NCI-H510A (cell line): Measurements from ENCODE around the gene SNX27.
"Not testable (repeated sequence)": the region's sequence is repeated elsewhere in the genome, so short reads cannot be mapped to it uniquely, and the experiment has no call there.

Source experiments
- DNase-seq: peaks from one replicate; lab custom pipeline; 2025; lab: John Stamatoyannopoulos, UW

SNX27 gene

DNA sequence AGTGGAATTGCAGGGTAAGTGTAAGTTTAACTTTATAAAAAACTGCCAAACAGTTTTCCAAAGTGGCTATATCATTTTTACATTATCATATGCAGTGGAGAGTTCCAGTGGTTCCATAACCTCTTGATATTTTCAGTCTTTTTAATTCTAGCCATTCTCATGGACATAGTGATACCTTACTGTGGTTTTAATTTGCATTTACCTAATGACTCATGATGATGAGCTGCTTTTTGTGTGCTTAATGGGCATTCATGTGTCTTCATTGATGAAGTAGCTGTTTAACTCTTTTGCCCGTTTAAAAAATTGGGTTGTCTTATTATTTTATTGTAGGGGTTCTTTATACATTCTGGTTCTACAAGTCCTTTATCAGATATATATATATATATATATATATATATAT, 29.4 kb downstream of the SNX27 start:
- no peak for DNase-seq

DNA sequence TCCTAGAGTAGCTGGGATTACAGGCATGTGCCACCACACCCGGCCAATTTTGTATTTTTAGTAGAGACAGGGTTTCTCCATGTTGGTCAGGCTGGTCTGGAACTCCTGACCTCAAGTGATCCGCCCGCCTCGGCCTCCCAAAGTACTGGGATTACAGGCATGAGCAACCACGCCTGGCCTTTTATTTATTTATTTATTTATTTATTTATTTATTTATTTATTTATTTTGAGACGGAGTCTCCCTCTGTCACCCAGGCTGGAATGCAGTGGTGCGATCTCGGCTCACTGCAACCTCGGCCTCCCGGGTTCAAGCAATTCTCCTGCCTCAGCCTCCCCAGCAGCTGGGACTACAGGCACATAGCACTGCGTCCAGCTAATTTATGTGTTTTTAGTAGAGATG, 31.2 kb downstream of the SNX27 start:
- DNase-seq: not testable (repeated sequence)

DNA sequence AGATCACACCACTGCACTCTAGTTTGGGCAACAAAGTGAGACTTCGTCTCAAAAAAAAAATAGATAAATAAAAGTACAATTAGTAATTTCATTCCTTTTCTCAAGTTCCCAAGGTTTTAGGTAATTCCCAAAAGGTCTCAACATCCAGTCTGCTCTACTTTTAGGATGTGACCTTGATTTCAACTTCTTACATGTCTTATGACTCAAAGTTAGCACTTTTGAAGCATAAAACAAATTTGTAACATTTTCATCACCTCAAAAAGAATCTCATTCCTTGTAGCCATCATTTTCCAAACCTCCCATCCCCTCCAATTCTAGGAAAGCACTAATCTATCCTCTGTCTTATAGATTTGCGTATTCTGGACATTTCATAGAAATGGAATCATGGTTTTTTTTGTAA, 32.2 kb downstream of the SNX27 start:
- DNase-seq: no peak

DNA sequence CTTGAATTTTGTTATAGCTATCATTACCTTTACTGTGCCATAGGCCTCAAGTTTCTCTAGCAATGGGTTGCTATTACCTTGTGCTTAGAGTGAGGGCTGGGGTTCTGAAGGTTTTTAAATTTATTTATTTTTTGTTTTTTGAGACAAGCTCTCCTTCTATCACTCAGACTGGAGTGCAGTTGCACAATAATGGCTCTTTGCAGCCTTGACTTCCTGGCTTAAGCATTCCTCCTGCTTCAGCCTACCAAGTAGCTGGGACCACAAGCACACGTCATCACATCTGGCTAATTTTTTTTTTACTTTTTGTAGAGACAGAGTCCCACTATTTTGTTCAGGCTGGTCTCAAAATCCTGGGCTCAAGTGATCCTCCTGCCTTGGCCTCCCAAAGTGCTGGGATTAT, 41.5 kb downstream of the SNX27 start:
- DNase-seq: no peak

DNA sequence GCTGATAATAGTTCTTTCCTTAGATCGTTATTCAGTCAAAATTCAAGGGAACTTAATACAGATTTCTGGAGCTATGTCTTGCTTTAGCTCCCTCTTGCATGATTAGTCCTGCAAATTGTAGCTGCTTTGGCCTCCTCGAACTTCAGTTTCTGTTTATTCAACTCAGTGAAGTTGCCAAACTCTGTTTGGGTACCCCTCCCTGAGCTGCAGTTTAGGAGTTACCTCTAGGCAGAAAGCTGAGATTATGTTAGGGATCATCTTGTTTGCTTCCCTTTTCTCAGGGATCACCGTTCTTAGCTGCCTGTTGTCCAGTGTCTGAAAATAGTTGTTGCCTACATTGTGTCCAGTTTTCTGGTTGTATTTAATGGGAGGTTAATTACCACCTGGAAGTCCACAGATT, 43.5 kb downstream of the SNX27 start:
- no peak for DNase-seq

DNA sequence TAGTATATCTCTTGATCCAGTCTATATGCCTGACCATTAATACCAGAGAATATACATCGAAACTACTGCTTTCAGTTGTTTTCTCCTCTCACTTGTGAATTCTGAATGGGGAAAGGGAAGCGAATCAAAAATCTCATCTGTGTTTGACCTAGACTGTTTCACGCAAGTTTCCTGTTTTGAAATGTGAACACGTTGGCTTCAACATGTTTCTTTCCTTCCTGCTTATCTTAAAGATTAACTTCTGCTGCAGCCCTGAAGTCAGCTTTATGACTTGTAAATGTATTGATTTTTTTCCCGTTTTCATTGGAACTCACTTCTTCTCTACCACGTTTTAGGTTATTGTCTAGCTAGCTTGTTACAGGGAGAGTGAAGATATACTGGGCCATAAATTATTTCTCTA, 49.9 kb downstream of the SNX27 start:
- DNase-seq: no peak

DNA sequence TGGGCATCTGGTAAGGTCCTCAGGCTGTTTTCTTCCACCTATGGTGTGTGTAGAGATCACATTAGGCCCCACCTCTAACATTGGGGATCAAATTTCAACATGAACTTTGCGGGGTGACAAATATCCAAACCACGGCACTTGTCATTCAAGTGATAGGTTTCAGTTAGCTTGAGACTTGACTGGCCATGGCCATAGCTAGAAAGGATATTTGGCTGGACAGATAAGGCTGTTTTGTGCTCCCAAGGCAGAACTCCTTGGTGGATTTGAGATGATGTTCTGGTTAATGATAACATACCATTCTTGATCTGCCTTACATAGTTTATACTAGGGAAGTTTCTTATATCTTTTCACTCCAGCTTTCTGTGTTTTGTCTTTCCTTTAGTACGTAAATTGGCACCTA, 56.2 kb downstream of the SNX27 start:
- no peak for DNase-seq

DNA sequence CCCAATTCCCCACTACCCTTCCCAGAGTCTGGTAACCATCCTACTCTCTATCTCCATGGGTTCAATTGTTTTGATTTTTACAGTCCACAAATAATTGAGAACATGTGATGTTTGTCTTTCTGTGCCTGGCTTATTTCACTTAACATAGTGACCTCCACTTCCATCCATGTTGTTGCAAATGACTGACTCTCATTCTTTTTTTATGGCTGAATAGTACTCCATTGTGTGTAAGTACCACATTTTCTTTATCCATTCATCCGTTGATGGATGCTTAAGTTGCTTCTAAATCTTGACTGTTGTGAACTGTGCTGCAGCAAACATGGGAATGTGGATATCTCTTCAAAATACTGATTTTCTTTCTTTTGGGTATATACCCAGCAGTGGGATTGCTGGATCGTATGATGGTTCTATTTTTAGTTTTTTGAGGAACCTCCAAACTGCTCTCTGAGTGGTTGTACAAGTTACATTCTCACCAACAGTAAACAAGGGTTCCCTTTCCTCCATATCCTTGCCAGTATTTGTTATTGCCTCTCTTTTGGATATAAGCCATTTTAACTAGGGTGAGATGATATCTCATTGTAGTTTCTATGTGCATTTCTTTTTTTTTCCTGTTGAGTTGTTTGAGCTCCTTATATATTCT, 58.3 kb downstream of the SNX27 start:
- not testable (repeated sequence) for DNase-seq

DNA sequence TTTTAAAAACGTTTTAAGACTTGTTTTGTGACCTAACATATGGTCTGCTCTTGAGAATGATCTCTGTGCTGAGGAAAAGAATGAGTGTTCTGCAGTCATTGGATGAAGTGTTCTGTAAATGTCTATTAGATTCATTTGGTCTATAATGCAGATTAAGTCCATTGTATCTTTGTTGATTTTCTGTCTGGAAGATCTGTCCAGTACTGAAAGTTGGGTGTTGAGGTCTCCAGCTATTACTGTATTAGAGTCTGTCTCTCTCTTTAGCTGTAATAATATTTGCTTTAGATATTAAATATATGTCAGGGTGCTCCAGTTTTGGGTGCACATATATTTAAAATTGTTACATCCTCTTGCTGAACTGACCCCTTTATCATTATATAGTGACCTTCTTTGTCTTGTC, 61.6 kb downstream of the SNX27 start:
- no peak for DNase-seq

DNA sequence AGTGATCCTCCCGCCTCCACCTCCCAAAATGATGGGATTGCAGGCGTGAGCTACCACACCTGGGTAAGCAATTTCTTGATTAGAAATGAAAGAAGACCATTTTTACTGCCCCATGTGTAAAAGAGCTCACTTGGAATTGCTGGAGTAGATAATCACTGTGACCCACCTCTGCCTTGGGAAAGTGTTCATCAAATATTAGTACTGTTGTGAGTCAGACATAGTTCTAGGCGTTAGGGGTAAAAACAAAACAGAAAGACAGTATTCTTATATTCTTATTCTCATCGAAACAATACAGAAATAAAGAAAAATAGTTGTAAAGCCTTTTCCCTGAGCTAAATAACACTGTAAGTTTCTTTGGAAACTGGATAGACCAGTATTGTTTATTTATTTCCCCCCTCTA, 68.5 kb downstream of the SNX27 start:
- DNase-seq: no peak

DNA sequence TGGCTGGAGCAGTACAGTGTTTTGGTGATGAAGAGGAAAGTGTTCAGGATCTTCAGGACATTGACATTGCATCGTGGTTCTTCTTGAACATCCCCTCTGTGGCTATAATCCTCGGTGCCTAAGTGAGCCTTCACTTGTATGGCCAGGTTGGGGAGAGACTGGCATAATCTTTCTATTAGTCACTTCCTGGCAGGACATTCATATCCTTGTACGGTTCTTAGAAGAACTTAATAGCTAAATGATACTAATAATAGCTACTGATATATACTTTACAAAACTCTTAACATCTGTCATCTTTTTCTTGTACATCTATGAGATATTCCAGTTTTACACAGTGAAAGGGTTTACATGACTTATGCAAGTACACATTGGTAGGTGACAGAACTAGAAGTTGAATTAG, 69.0 kb downstream of the SNX27 start:
- DNase-seq: no peak

DNA sequence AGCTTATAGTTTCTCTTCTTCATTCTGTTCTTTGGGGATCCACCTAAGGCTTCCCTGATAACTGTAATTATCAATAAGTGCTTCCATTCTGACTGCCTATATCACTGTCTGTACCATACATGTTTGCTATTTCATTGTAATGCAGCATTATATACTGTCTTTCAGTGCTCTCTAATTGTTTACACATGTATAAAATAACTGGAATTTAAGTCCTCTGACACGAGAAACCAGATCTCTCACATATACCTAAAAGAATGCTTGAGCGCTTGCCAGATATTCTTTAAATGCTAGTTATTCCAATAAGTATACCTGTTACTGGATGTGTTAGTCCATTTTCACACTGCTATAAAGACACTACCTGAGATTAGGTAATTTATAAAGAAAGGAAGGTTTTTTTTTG, 70.1 kb downstream of the SNX27 start:
- no peak for DNase-seq

DNA sequence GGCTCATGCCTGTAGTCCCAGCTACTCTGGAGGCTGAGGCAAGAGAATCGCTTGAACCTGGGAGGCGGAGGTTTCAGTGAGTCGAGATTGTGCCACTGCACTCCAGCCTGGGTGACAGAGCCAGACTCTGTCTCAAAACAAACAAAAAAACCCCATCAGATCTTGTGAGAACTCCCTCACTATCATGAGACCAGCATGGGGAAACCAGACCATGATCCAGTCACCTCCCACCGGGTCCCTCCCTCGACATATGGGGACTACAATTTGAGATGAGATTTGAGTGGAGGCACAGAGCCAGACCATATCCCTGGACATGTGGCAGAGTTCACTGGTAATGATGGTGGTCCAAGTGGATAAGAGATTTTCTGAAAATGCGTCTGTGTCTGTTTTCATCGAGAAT, 71.1 kb downstream of the SNX27 start:
- DNase-seq: not testable (repeated sequence)

DNA sequence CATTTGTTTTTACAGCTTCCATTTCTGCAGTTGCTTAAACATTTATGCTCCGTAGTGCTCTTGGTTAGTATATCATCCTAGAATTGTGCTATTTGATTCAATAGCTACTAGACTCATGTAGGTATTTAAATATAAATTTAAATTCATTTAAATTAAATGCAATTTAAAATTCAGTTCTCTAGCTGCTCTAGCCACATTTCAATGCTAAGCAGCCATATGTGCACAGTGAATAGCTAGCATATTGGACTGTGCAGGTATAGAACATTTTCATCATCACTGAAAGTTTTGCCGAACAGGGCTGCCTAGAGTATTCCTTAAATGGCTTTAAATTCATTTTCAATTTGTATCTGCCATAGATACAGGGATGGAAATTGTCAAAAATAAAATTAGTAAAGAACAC, 72.3 kb downstream of the SNX27 start:
- no peak for DNase-seq

DNA sequence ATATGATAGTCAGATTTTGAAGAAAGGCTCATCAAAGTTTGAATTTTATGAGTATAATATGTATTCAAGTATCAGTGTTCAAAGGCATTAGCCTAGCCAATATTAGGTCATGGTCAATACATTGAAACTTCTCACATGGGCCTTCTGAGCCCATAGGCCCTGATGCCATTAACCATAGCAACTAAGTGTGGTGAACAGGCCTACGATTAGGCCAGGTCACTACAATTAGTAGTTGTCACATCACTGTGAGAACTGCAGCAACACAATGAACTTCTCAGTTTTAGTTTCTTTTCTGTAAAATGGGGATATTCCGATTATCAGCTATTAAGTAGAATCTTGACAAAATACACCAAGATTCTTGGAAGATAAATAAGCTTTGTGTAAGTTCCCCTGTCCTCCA, 74.7 kb downstream of the SNX27 start:
- no peak for DNase-seq

DNA sequence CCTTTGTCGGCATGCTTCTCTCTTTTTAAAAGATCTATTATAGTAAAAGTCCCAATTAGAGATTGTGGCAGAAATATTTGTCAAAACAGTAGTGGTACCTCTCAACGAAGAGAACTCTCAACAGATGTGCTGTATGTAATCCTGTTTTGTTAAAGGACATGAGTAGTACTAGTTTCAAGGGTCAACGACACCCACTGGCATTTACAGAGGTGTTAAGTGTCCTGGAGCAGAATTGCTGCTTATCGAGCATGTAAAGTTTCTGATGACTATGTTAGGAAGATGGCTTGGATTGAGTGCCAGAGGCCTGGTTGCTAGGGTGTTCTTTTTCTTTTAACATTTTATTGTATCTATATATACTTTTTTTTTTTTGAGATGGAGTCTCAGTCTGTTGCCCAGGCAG, 77.6 kb downstream of the SNX27 start:
- DNase-seq: no peak

DNA sequence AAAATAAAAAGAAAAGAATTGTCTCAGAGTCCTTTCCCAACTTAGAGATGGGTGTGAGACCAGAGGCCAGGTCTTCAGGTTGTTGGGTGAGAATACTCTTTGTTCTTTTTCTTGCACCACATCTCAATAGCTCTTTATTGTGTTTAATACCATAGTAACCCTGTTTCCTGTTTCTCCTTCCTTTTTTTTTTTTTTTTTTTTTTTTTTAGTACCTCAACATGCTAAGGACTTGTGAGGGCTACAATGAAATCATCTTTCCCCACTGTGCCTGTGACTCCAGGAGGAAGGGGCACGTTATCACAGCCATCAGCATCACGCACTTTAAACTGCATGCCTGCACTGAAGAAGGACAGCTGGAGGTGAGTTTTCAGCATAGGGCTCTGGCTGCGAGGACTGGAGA, 80.4 kb downstream of the SNX27 start:
- DNase-seq: no peak

DNA sequence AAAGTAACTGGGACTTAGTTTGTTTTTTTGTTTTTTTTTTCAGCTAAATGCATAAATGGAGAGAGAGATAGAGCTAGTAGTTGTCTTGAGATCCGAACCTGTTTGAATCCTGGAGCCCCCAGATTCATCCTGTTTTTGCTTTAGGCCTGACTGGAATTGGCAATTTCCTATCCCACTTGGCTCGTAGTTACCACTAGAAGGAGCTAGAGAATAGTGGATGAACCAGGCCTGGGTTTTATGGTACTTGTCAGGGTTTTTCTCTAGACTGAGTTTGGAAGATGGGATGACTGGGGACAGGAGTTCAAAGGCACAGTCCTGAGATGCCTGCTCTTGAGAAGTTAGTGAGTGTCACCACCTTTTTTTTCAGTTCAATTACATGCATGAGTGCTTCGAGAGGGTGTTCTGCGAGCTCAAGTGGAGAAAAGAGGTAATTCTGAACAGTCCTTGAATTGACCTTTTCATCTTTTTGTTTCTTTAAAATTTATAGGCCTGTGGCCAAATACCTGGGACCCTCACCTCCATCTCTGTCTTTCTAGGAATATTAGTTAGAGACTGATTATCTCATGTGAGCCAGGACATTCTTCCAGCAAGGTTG, 81.3 kb downstream of the SNX27 start:
- no peak for DNase-seq

DNA sequence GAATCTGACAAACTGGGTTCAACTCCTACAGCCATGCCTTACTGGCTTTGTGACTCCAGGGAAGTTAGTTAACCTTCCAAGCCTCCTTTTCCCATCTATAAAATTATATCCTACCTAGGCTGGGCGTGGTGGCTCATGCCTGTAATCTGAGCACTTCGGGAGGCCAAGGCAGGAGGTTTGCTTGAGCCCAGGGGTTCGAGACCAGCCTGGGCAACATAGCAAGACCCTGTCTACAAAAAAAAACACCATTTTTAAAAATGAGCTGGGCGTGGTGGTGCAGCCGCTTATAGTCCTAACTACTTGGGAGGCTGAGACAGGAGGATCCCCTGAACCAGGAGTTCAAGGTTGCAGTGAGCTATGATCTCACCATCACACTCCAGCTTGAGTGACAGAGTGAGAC, 89.7 kb downstream of the SNX27 start:
- no peak for DNase-seq

DNA sequence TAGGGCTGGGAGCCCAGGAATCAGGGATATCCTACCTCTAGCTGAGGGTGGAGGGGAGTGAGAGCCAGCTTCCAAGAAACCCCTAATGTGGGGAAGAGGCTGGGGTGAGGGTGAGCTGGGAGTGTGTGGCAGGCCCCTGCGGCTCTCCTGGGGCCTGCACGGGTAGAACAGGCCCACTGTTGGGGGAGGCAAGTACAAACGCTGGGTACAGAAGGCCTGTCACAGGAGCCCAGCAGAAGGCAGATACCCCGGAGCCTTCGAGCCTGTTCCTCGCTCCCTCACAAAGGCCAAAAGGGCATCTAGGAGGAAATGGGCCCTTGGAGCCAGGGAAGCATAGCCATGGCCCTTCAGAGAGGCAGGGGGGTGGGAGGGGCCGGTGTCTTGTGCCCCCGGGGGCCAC, 91.1 kb downstream of the SNX27 start:
- DNase-seq: no peak

DNA sequence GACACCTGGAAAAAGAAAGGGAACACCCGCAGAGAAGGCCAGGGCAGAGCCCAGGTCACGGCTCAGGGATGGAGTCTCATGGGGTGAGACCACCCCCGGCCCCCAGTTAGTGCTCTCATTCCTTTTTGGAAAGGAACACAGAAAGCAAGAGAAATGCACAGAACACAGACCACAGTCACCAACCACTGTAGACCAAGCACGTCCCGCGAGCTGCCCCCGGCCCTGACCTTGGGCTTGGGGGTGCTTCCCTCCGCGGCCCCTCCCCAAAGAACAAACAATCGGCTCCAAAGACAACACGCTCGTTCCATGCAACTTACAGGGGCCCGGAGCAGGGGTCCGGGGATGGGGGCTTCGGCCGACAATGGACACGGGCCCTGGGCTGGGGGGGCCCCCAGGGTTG, 92.0 kb downstream of the SNX27 start:
- DNase-seq: no peak

DNA sequence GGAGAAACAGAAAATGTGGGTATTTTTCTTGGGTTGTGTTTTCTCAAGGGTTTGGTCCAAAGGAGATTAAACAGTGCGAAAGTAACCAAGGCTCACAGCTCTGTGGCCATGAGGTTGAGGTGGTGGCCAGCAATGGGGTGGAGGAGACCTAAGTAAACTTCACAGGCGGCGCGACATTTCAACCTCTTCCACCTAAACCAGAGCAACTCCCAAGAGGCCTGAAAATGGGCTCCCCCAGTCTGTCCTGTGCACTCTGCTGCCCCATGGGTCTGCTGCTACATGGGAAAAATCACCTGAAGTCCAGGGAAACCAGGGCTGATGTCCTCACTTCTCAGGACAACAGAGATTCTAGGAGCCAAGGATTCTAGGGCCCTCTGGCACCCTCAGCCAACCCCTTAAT, 92.4 kb downstream of the SNX27 start:
- no peak for DNase-seq

DNA sequence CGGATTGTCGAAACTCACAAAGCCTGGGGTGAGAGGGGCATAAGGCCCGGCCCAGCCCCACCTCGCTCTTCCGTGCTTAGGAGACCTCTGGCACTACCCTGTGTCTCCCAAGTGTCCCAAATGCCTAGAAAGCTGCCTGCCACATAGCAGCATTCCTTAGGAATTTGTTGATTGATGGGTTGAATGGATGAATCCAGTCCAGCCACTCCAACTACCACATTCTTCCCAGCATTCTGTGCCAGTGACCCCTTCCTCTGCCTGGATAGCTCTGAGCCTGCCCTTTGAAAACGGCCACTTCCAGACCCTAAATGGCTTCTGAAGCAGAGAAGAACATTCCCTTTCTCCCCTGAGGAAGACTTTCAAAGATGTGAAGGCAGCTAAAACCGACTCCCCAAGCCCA, 93.3 kb downstream of the SNX27 start:
- no peak for DNase-seq

DNA sequence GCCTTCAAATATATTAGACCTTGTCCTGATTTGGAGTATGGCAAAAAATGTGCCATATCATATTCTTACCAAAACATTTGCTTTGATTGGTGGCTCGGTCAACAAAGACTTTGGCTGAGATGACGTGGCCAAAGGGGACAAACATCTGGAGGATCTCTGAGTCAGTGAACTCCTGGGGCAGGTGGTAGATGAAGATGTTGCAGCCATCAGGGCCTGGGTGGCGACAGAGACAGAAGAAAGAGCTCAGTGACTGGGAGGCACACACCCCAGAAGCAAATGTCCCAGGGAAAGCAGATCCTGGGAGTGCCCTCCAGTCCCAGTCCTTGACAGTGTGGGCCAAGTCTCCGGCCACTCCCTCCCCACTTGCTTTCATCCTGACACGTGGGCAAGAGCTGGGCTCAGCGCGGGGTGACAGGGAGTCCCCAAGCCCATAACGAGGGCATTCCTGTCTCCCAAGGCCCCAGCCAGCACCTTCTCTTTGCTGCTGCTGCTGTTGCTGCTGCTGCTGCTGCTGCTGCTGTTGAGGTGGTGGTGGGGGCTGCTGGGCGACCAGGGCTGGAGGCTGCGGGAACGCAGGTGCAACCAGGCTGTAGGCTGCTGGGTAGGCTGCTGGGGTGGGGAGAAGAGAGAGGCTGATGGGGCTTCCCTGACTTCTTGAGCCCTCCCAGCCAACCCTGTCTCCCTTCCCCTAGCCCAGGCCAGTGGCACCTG, 94.1 kb downstream of the SNX27 start:
- DNase-seq: no peak
